Activated naive CD8-positive, alpha-beta T cell treated with anti-CD3 and anti-CD28 coated beads, Interleukin-2, amount 50 U/mL, for 24 hours (primary cell): Measurements from ENCODE around the gene SOHLH1.

ENCODE experiments used
- ATAC-seq: fragments of 150-1000 bp; cut with Tn5 transposase; one replicate; pipeline ENCODE4 v1.10.0; 2021
- DNase-seq: peaks from one replicate; pipeline ENCODE4 v3.0.0; 2021
- H3K27ac Mint-ChIP-seq: one replicate; pipeline ENCODE4 v1.8.0; 2021; ENCODE audit warnings: mild to moderate bottlenecking, mixed read lengths
- H3K27me3 Mint-ChIP-seq: one replicate; pipeline ENCODE4 v1.8.0; 2021; ENCODE audit warnings: mixed read lengths
- H3K36me3 Mint-ChIP-seq: one replicate; pipeline ENCODE4 v1.8.0; 2021; ENCODE audit warnings: low read depth, mixed read lengths
- H3K4me1 Mint-ChIP-seq: one replicate; pipeline ENCODE4 v1.8.0; 2021; ENCODE audit warnings: mixed read lengths
- H3K4me3 Mint-ChIP-seq: one replicate; pipeline ENCODE4 v1.8.0; 2021; ENCODE audit warnings: mild to moderate bottlenecking, moderate library complexity, mixed read lengths
- H3K9me3 Mint-ChIP-seq: one replicate; pipeline ENCODE4 v1.8.0; 2021; ENCODE audit warnings: mixed read lengths

Gene SOHLH1, protein sequence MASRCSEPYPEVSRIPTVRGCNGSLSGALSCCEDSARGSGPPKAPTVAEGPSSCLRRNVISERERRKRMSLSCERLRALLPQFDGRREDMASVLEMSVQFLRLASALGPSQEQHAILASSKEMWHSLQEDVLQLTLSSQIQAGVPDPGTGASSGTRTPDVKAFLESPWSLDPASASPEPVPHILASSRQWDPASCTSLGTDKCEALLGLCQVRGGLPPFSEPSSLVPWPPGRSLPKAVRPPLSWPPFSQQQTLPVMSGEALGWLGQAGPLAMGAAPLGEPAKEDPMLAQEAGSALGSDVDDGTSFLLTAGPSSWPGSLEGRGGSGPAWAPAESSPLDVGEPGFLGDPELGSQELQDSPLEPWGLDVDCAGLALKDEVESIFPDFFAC

GRCh38 chr9:135699440-135699839, at the start of gene SOHLH1:
SOHLH1 (minus strand) TSS chr9:135699481; CDS start chr9:135699467, 14 bp downstream.
- H3K36me3 Mint-ChIP-seq = no peaks in the 10 kb centered on the region
- ATAC-seq (no peak), DNase-seq (no peak)
- no peaks in the 10 kb centered on the region for H3K4me1 Mint-ChIP-seq
- peaks cover 5% of the 10 kb centered on the region for H3K27me3 Mint-ChIP-seq
- H3K4me3 Mint-ChIP-seq = no peak within 1 kb of the TSS
- no peak within 1 kb of the TSS for H3K27ac Mint-ChIP-seq
- H3K9me3 Mint-ChIP-seq = no peaks in the 10 kb centered on the region

DNA sequence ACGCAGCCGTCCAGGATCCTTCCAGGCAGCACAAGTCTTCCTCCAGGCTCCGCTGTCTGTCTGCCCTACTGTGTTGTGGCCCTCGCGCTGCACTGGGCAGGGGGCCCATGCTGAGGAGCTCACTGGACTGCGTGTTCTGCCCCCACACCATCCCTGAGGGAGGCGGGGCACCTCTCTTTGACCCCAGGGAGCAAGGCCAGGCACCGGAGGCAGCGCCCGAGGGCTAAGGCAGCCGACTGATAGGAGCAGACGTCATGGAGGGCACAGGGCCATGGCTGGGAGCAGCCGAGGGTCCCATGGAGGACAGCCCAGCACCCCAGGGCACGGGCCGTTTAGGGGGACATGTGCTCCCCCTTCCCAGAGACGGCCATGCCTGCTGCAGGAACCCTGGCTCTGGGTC, 49.4 kb upstream of the SOHLH1 start:
- Mint-ChIP-seq H3K9me3 (no peaks in the 10 kb centered on the region), H3K36me3 (no peaks in the 10 kb centered on the region), H3K27ac (no peak overlapping the region), H3K27me3 (no peaks in the 10 kb centered on the region), H3K4me1 (no peaks in the 10 kb centered on the region), H3K4me3 (no peak overlapping the region)
- ATAC-seq (no peak), DNase-seq (no peak)

- no peaks in the 10 kb centered on the region for H3K36me3 Mint-ChIP-seq
These were observed 48.0 kb upstream of the SOHLH1 start for GRCh38 chr9:135747311-135747710.

GRCh38 chr9:135746565-135746964, 47.3 kb upstream of the SOHLH1 start:
- no peaks in the 10 kb centered on the region for H3K27me3 Mint-ChIP-seq
- no peak overlapping the region for H3K4me3 Mint-ChIP-seq
- H3K36me3 Mint-ChIP-seq = no peaks in the 10 kb centered on the region
- H3K4me1 Mint-ChIP-seq = no peaks in the 10 kb centered on the region
- DNase-seq = no peak
- no peaks in the 10 kb centered on the region for H3K9me3 Mint-ChIP-seq
- no peak overlapping the region for H3K27ac Mint-ChIP-seq
- ATAC-seq = no peak

More at GRCh38 chr9:135747311-135747710, 48.0 kb upstream of the SOHLH1 start:
- ATAC-seq (no peak), DNase-seq (no peak)
- Mint-ChIP-seq H3K4me3 (no peak overlapping the region), H3K4me1 (no peaks in the 10 kb centered on the region), H3K27ac (no peak overlapping the region), H3K27me3 (no peaks in the 10 kb centered on the region), H3K9me3 (no peaks in the 10 kb centered on the region)

- no peaks in the 10 kb centered on the region for H3K9me3 Mint-ChIP-seq
These were observed 46.5 kb upstream of the SOHLH1 start for GRCh38 chr9:135745686-135746324.

GRCh38 chr9:135745189-135745588, 45.9 kb upstream of the SOHLH1 start:
- no peaks in the 10 kb centered on the region for H3K9me3 Mint-ChIP-seq
- H3K4me3 Mint-ChIP-seq = no peak overlapping the region
- ATAC-seq = no peak
- no peaks in the 10 kb centered on the region for H3K4me1 Mint-ChIP-seq
- no peaks in the 10 kb centered on the region for H3K36me3 Mint-ChIP-seq
- DNase-seq = no peak
- no peak overlapping the region for H3K27ac Mint-ChIP-seq
- H3K27me3 Mint-ChIP-seq = no peaks in the 10 kb centered on the region

More at GRCh38 chr9:135745686-135746324, 46.5 kb upstream of the SOHLH1 start:
- no peaks in the 10 kb centered on the region for H3K27me3 Mint-ChIP-seq
- DNase-seq = no peak
- H3K4me3 Mint-ChIP-seq = no peak overlapping the region
- H3K27ac Mint-ChIP-seq = no peak overlapping the region
- H3K4me1 Mint-ChIP-seq = no peaks in the 10 kb centered on the region
- no peaks in the 10 kb centered on the region for H3K36me3 Mint-ChIP-seq
- no peak for ATAC-seq

DNA sequence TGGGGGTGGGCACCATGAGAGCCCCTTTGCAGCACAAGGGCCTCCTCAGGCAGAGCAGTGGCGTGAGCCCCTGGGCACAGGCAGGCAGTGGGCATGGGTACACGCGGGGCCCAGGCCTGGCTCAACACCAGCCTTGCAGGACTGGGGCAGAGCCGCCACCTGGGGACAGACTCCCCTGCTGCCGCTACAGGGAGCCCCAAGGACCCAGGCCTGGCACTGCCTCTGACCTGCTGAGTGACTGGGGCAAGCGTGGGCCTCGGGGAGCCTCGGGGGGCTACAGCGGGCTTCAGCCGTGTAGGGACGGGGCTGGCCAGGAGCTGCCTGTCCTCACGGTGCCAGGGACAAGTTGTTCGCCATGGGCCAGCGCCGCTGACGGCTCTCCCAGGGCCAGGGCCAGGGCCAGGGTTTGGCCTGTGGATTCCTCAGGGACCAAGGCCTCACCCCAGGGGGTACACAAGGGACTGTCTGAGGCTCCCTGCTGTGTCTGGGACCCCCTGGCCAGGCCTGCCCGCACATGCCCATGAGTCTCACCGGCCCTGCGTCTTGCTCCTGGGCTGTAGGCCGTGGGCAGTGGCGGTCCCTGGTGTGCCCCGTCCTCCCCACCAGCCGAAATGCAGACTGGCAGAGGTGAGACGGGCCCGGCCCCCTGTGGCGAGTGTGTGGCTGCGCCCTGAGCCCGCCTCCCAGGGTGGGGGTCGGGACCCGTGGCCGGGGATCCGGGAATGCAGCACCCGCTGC, 45.2 kb upstream of the SOHLH1 start:
- Mint-ChIP-seq H3K9me3 (no peaks in the 10 kb centered on the region), H3K36me3 (no peaks in the 10 kb centered on the region), H3K4me3 (no peak overlapping the region), H3K27me3 (no peaks in the 10 kb centered on the region), H3K4me1 (no peaks in the 10 kb centered on the region), H3K27ac (no peak overlapping the region)
- DNase-seq = no peak
- ATAC-seq = no peak

GRCh38 chr9:135743546-135744332, 44.5 kb upstream of the SOHLH1 start:
- Mint-ChIP-seq H3K27ac (no peak overlapping the region), H3K27me3 (peaks cover 3% of the 10 kb centered on the region), H3K9me3 (no peaks in the 10 kb centered on the region), H3K4me3 (no peak overlapping the region), H3K36me3 (no peaks in the 10 kb centered on the region), H3K4me1 (no peaks in the 10 kb centered on the region)
- ATAC-seq (no peak), DNase-seq (no peak)

DNA sequence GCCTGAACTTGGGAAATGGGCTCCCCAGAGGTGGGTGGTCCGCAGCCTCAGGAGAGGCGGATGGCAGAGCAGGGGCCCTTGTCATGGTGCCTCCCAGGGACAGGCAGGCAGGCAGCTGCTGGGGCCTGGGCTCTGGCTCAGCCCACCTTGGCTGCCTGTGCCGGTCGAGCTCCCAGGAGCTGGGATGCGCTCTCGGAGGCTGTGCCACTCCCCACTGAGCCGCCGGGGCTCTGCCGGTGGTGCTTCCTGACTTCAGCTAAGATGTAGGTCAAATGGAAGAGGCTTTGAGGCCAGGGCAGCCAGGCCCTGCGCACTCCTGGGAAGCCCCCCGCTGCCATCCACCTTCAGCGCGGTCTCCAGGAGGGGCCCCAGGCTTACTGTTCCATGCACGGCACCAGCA, 43.7 kb upstream of the SOHLH1 start:
- H3K4me1 Mint-ChIP-seq = no peaks in the 10 kb centered on the region
- H3K4me3 Mint-ChIP-seq = no peak overlapping the region
- H3K36me3 Mint-ChIP-seq = no peaks in the 10 kb centered on the region
- no peaks in the 10 kb centered on the region for H3K9me3 Mint-ChIP-seq
- H3K27me3 Mint-ChIP-seq = peaks cover 3% of the 10 kb centered on the region
- DNase-seq = no peak
- no peak for ATAC-seq
- no peak overlapping the region for H3K27ac Mint-ChIP-seq

DNA sequence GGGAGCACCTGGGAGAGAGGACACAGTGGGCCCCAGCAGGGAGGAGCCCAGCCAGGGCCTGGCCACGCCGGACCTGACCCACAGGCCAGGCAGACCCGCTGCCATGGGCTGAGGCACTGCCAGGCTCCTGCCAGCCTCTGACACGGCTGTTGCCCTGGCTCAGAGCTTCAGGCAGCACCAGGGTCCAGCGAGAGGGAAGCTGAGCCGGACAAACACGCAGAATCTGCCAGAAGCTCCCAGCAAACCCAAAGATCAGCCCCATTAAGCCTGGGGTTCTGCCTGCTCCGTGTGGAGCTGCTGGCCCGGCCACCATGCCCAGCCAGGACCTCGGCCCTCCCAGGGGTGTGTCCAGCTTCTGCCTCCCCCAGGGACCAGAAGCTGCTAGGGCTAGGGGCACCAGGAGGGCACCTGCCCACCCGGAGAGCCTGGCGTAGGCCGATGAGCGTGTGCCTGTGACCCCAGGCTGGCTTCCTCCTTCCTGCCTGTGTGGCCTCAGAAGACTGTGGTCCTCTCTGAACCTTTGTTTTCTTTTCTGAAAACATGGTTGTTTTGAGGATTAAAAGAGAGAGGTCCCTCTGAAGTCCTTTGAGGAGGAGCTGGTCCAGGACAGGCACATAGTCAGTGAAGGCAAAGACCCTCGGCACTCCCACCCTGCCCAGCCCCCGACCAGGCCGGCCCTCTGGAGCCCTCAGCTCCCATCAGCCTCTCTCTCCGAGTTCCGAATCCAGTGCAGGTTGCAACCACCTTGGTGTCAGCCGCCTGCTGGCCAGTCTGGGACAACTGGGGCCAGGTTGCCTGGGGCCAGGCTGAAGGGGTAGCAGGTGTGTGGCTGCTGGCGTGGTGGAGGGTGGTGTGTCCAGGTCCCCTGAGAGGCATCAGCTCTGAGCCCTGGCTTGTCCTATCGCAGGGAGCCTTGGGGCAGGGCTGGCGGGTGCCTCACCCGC, 42.3 kb upstream of the SOHLH1 start:
- no peak overlapping the region for H3K4me3 Mint-ChIP-seq
- no peak overlapping the region for H3K27ac Mint-ChIP-seq
- no peaks in the 10 kb centered on the region for H3K9me3 Mint-ChIP-seq
- no peaks in the 10 kb centered on the region for H3K4me1 Mint-ChIP-seq
- no peak for DNase-seq
- peaks cover 5% of the 10 kb centered on the region for H3K27me3 Mint-ChIP-seq
- no peak for ATAC-seq
- H3K36me3 Mint-ChIP-seq = no peaks in the 10 kb centered on the region

GRCh38 chr9:135739271-135740220, 40.3 kb upstream of the SOHLH1 start:
- no peaks in the 10 kb centered on the region for H3K36me3 Mint-ChIP-seq
- peaks cover 5% of the 10 kb centered on the region for H3K27me3 Mint-ChIP-seq
- H3K27ac Mint-ChIP-seq = no peak overlapping the region
- no peak for ATAC-seq
- no peak for DNase-seq
- no peak overlapping the region for H3K4me3 Mint-ChIP-seq
- no peaks in the 10 kb centered on the region for H3K9me3 Mint-ChIP-seq
- H3K4me1 Mint-ChIP-seq = no peaks in the 10 kb centered on the region

DNA sequence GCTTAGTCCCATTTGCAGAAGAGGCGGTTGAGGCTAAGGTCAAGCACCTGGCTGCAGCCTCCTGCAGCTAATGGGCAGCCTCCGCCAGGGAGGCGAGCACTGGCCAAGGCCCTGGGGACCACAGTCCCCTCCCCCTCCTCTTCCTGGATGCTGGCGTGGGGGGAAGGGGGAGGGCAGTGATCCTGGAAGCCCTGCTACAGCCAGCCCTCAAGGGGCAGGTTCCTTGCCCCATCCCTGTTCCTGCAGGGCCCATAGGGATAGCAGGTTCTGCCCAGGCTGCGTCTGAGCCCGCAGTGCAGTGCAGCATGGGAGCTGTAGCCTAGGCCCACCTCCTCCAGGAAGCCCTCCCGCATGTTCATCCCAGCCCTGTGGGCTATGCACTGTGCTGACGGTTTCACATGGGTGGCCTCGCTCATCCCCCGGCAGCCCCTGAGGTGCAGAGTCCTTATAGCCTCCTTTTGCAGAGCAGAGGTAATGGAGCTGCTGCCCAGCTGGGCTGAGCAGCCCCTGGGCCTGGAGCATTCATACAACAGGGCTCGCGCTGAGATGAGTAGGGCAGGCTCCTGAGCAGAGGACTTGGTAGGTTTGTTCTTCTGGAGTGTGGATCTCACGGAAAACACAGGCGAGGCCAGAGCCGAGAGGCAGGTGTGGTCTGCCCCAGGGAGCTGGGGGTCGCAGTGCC, 38.7 kb upstream of the SOHLH1 start:
- DNase-seq = no peak
- H3K27ac Mint-ChIP-seq = no peak overlapping the region
- ATAC-seq = no peak
- no peaks in the 10 kb centered on the region for H3K9me3 Mint-ChIP-seq
- H3K4me1 Mint-ChIP-seq = no peaks in the 10 kb centered on the region
- no peaks in the 10 kb centered on the region for H3K36me3 Mint-ChIP-seq
- H3K27me3 Mint-ChIP-seq = peaks cover 7% of the 10 kb centered on the region
- H3K4me3 Mint-ChIP-seq = no peak overlapping the region
